ENCODE measurements around the gene MPND. TPM values are rescaled to one million over a fixed set of nuclear protein-coding genes. Genes with fewer than 3 reads are reported as not detected.
A peak's percentile ranks its signal among the peaks of the same experiment; 100 is the strongest.

MPND gene
- total and polyA plus RNA-seq, 12 donors = 4.5 to 52.3 (median 16.1) TPM

DNA sequence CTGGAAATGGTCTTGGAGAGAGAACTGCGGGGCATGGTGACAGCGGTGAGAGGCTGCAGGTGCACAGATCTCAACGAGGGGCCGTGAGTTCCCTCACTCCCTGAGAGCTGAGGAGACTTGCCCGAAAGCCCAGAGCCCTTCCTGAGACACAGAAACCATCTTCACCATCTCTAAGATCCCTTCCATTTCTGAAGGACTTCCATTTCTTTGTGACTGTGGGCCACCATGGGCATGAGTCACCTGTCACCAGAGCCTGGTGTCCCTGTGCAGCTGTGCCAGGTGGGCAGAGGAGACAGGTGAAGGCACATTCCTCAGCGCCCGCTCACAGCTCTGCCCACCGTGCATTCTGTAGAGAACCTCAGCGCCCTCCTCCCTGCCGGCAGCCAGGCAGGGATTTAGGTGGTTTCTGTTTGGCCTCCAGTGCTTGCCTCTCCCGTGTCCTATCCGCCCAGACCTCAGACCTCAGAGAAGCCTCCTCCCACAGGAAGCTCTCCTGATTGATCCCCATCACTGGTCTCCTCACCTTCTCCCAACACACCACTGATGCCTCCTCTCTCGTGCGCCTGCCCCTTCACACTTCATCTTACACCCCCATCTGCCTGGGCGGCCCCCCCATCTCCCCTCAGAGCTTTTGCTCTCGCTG lies 32.8 kb downstream of the MPND start:
- H3K27me3 ChIP-seq = no peaks in the 10 kb centered on the region
- H3K27ac ChIP-seq = peak overlapping the region; percentile 8 to 96 (median 88)
- no peaks in the 10 kb centered on the region for H3K36me3 ChIP-seq (replicated peaks in 1 of 2)
- peak in 3 of 7 donors; percentile 17 to 45 (median 22) for DNase-seq
- TF ChIP-seq, protein P1, sequence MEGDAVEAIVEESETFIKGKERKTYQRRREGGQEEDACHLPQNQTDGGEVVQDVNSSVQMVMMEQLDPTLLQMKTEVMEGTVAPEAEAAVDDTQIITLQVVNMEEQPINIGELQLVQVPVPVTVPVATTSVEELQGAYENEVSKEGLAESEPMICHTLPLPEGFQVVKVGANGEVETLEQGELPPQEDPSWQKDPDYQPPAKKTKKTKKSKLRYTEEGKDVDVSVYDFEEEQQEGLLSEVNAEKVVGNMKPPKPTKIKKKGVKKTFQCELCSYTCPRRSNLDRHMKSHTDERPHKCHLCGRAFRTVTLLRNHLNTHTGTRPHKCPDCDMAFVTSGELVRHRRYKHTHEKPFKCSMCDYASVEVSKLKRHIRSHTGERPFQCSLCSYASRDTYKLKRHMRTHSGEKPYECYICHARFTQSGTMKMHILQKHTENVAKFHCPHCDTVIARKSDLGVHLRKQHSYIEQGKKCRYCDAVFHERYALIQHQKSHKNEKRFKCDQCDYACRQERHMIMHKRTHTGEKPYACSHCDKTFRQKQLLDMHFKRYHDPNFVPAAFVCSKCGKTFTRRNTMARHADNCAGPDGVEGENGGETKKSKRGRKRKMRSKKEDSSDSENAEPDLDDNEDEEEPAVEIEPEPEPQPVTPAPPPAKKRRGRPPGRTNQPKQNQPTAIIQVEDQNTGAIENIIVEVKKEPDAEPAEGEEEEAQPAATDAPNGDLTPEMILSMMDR (IDR thresholded peaks at IDR 0.05) = peak in 1 of 6 experiments; percentile 1
- TF ChIP-seq POLR2A (IDR thresholded peaks at IDR 0.05) = no peak
- H3K4me3 ChIP-seq = no peak overlapping the region
- WGBS, 4 donors = 78 to 84% (median 82%) methylated on average over 14 to 16 of the region's 16 CpGs
- no peaks in the 10 kb centered on the region for H3K9me3 ChIP-seq (replicated peaks in 1 of 3)
- H3K4me1 ChIP-seq (replicated peaks in 1 of 2) = peaks cover 88 to 97% of the 10 kb centered on the region in 2 donors
- intact Hi-C loops (cut with DNase I) = no loop called here

DNA sequence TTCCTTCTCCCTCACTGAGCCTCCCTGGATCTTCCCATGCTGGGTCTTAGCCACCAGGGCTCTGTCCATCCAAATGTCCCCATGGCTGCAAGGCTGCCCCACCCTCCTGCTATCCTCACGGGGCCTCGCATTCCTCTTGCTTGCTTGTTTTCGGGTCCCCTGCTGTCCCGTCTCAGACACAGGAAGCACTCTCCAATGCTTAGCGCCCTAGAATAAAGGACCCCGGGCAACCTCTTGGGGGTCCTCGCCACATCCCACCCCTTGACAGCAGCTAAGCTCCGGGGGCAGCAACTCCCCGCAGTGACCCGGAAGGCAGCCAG lies 33.3 kb downstream of the MPND start:
- intact Hi-C loops (cut with DNase I) = no loop called here
- H3K4me1 ChIP-seq (replicated peaks in 1 of 2) = peaks cover 83 to 92% of the 10 kb centered on the region in 2 donors
- WGBS, 4 donors = 70 to 80% (median 78%) methylated on average over 10 of the region's 10 CpGs

DNA sequence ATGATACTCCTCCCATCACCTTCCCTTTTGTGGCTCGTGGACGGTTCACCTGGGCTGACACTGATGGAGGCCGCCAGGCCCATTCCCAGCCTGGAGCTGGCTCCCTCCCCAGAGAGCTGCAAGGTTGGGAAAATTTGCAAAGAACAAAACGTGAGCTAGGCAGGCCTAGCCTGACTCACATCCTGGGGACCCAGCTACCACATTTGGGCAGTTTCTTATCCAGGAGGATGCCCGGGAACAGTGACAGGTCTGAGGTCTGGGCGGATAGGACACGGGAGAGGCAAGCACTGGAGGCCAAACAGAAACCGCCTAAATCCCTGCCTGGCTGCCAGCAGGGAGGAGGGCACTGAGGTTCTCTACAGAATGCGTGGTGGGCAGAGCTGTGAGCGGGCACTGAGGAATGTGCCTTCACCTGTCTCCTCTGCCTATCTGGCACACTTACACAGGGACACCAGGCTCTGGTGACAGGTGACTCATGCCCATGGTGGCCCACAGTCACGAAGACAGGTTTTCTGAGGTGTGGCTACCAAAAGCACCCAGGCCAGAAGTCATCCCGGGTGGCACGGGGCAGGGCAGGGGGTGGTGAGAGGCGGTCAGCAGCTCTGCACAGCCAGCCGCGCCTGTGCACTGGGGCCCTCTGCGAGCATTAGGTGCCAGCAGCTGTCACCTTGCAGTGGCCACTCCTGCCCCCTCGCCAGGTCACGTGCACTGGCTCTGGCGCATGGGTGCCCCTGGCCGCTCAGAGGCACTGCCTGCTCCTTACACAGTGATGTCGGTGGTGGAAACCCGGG lies 33.8 kb downstream of the MPND start:
- Histone ChIP-seq H3K36me3 (replicated peaks in 1 of 2) (no peaks in the 10 kb centered on the region), H3K27me3 (no peaks in the 10 kb centered on the region), H3K4me1 (replicated peaks in 1 of 2) (peaks cover 78 to 87% of the 10 kb centered on the region in 2 donors), H3K9me3 (replicated peaks in 1 of 3) (no peaks in the 10 kb centered on the region), H3K4me3 (no peak overlapping the region), H3K27ac (peak overlapping the region in 4 of 5 donors; percentile 47 to 96 (median 90))
- 47 to 79% (median 59%) methylated on average over 8 to 23 of the region's 23 CpGs for WGBS, 4 donors
- TF ChIP-seq, protein P1 (IDR thresholded peaks at IDR 0.05) = no peak
- TF ChIP-seq POLR2A (IDR thresholded peaks at IDR 0.05) = no peak
- intact Hi-C loops (cut with DNase I) = no loop called here
- peak in 5 of 7 donors; percentile 27 to 66 (median 56) for DNase-seq

More for the DNA sequence above, 33.3 kb downstream of the MPND start:
- Histone ChIP-seq H3K36me3 (replicated peaks in 1 of 2) (no peaks in the 10 kb centered on the region), H3K4me3 (no peak overlapping the region), H3K27me3 (no peaks in the 10 kb centered on the region), H3K9me3 (replicated peaks in 1 of 3) (no peaks in the 10 kb centered on the region), H3K27ac (peak overlapping the region in 4 of 5 donors; percentile 47 to 96 (median 90))
- no peak for TF ChIP-seq POLR2A (IDR thresholded peaks at IDR 0.05)
- TF ChIP-seq, protein P1 (IDR thresholded peaks at IDR 0.05) = no peak
- no peak for DNase-seq

DNA sequence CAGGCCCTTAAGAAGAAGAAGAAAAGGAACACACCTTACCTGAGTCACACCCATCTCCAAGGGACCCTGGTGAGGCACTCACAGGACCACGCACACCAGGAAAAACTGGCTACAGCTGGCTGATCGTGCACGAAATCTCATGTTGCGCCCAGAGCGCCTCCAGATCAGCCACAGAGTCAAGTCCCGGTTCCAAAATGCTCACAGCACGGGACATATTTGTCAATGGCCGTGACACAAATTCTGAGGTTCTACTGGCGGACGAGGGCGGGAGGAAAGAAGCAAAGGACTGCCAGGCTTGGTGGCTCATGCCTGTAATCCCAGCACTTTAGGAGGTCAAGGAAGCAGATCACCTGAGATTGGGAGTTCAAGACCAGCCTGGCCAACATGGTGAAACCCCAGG lies 35.5 kb downstream of the MPND start:
- 48 to 75% (median 58%) methylated on average over 8 to 11 of the region's 11 CpGs for WGBS, 4 donors
- H3K4me1 ChIP-seq (replicated peaks in 1 of 2) = peaks cover 61 to 70% of the 10 kb centered on the region in 2 donors
- TF ChIP-seq, protein P1 (IDR thresholded peaks at IDR 0.05) = no peak
- peak in 1 of 2 donors; percentile 10 for TF ChIP-seq POLR2A (IDR thresholded peaks at IDR 0.05)
- H3K4me3 ChIP-seq = no peak overlapping the region
- intact Hi-C loops (cut with DNase I) = no loop called here
- H3K36me3 ChIP-seq (replicated peaks in 1 of 2) = peaks cover 0 to 8% of the 10 kb centered on the region in 2 donors
- no peaks in the 10 kb centered on the region for H3K27me3 ChIP-seq
- H3K9me3 ChIP-seq (replicated peaks in 1 of 3) = no peaks in the 10 kb centered on the region
- H3K27ac ChIP-seq = peak overlapping the region in 3 of 5 donors; percentile 69 to 92 (median 85)
- DNase-seq = peak in 4 of 7 donors; percentile 35 to 72 (median 44)
